C4-2B (cell line): ENCODE measurements around the gene TPRX1.
"Not testable (repeated sequence)": the region's sequence is repeated elsewhere in the genome, so short reads cannot be mapped to it uniquely, and the experiment has no call there.

Experiments used
- H3K27ac ChIP-seq: fragments of 450-650 bp; 2 replicates; pipeline ENCODE4 v1.5.1; 2017
- ZFX ChIP-seq: fragments of 450-650 bp; IDR thresholded peaks from 2 replicates; pipeline ENCODE4 v1.6.1; 2017
- TF ChIP-seq, protein P1 (sequence below): fragments of 450-650 bp; conservative IDR thresholded peaks from 2 replicates; pipeline ENCODE4 v1.5.1; 2017; ENCODE audit warnings: mild to moderate bottlenecking

The TPRX1 gene

DNA sequence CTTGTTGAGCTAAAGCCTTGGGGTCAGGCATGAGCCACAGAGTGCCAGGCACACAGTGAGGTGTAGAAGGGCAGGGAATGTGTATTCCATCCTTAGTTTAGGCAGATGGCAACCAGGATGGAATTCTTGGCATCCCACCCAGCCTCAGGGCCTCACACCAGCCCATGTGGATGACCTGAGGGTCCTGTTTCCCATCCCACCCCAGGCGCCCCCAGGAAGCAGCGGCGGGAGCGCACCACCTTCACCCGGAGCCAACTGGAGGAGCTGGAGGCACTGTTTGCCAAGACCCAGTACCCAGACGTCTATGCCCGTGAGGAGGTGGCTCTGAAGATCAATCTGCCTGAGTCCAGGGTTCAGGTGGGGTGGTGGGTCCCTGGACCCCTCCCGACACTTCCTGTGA is 31.7 kb upstream of the TPRX1 start:
- TF ChIP-seq ZFX = no peak
- TF ChIP-seq, protein P1, sequence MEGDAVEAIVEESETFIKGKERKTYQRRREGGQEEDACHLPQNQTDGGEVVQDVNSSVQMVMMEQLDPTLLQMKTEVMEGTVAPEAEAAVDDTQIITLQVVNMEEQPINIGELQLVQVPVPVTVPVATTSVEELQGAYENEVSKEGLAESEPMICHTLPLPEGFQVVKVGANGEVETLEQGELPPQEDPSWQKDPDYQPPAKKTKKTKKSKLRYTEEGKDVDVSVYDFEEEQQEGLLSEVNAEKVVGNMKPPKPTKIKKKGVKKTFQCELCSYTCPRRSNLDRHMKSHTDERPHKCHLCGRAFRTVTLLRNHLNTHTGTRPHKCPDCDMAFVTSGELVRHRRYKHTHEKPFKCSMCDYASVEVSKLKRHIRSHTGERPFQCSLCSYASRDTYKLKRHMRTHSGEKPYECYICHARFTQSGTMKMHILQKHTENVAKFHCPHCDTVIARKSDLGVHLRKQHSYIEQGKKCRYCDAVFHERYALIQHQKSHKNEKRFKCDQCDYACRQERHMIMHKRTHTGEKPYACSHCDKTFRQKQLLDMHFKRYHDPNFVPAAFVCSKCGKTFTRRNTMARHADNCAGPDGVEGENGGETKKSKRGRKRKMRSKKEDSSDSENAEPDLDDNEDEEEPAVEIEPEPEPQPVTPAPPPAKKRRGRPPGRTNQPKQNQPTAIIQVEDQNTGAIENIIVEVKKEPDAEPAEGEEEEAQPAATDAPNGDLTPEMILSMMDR = no peak
- no peak overlapping the region for H3K27ac ChIP-seq

- no peak overlapping the region for H3K27ac ChIP-seq
- TF ChIP-seq, protein P1 = no peak
- TF ChIP-seq ZFX = no peak
Measured at GRCh38 chr19:47832723-47833122, 28.4 kb upstream of the TPRX1 start.

GRCh38 chr19:47826800-47827199 is 22.4 kb upstream of the TPRX1 start:
- TF ChIP-seq, protein P1 = no peak
- TF ChIP-seq ZFX = no peak
- H3K27ac ChIP-seq = no peak overlapping the region

DNA sequence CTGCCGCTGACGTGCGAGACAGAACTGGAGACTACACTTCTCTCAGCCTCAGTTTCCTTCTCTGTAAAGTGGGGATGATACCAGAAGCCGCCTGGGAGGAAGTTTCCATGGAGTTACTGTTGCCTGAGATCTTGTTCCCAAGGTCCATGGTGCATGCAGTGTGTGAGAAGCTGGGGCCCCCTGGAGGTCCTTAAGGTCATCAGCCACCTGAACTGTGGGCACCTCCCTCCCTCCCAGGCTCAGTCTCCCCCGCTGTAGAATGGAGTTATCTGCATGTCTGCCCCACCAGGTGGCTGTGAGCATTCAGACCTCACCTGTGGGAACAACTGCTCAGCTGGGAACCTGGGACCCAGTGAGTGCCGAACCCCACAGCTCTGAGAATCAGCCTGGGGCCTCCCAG is 20.0 kb upstream of the TPRX1 start:
- no peak overlapping the region for H3K27ac ChIP-seq

GRCh38 chr19:47821460-47822020 is 17.2 kb upstream of the TPRX1 start, which contains the start of gene CRX:
CRX (plus strand) TSS chr19:47821937; CDS start chr19:47834444, 12,507 bp downstream.
- H3K27ac ChIP-seq = no peak within 1 kb of the TSS
- no peak for TF ChIP-seq ZFX
- TF ChIP-seq, protein P1 = no peak

More for the DNA sequence above, 20.0 kb upstream of the TPRX1 start:
- TF ChIP-seq, protein P1 = no peak
- no peak for TF ChIP-seq ZFX

DNA sequence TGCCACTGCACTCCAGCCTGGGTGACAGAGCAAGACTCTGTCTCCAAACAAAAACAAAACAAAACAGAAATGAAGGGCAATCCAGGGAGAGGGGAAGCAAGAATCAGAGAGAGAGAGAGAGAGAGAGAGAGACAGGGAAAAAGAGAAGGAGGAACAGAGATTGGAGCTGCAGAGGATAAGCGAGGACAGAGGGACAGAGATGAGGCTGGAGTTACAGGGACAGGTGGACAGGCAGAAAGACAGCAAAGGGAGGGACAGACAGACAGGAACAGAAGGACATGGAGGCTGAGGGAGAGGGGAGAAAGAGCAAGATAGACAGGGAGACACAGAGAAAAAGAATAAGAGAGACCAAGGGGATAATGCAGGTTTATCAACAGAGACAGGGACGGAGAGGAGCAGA is 16.1 kb upstream of the TPRX1 start:
- TF ChIP-seq, protein P1 = no peak
- no peak for TF ChIP-seq ZFX
- no peak overlapping the region for H3K27ac ChIP-seq

GRCh38 chr19:47819858-47820257 is 15.5 kb upstream of the TPRX1 start:
- TF ChIP-seq ZFX = no peak
- TF ChIP-seq, protein P1 = no peak
- no peak overlapping the region for H3K27ac ChIP-seq

GRCh38 chr19:47818221-47818620 is 13.9 kb upstream of the TPRX1 start:
- H3K27ac ChIP-seq = not testable (repeated sequence)

- H3K27ac ChIP-seq = not testable (repeated sequence)
Measured at GRCh38 chr19:47816270-47816669, 11.9 kb upstream of the TPRX1 start.
